ENCODE measurements around the gene DHRS7.

The DHRS7 gene

DNA sequence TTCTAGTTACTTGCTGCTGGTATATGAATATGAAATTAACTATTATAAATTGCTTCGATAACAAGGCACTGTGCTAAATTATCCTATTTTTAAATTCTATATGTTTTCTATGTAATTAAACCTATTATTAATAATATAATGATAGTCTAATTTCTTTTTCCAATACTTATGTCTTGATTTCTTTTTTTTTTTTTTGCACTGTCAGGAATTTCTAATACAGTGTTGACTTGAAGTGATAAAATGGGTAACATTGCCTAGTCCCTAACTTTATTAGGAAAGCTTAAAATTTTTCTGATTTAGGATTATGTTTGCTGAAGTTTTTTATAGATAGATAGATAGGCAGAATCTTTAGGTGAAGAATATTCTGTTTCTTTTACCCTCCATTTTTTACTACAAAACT, 13.6 kb upstream of the DHRS7 start:
- no peaks in the 10 kb centered on the region for H3K79me2 ChIP-seq (ENCODE audit: insufficient read depth, low read length)
- H3K9ac ChIP-seq (ENCODE audit: low read depth, low read length), result no peak overlapping the region
- TF ChIP-seq EZH2 (IDR thresholded peaks at IDR 0.05; ENCODE audit: borderline replicate concordance, low read depth, low read length, severe bottlenecking), result no peak
- H3K9me3 ChIP-seq (ENCODE audit: insufficient read depth, low read length, severe bottlenecking), result peaks cover 5% of the 10 kb centered on the region
- DNase-seq (no peak), ATAC-seq (ENCODE audit: insufficient read depth, low read depth) (no peak)
- no peak overlapping the region for H3K4me2 ChIP-seq (ENCODE audit: insufficient read depth, low read length)
- H4K20me1 ChIP-seq (ENCODE audit: insufficient read depth, low read length), result no peaks in the 10 kb centered on the region
- no peak overlapping the region for H2AFZ ChIP-seq (ENCODE audit: low read depth, low read length)
- H3K4me1 ChIP-seq (ENCODE audit: insufficient read depth, low read length), result peaks cover 2% of the 10 kb centered on the region
- H3K36me3 ChIP-seq (ENCODE audit: insufficient read depth, low read length), result no peaks in the 10 kb centered on the region
- H3K4me3 ChIP-seq (ENCODE audit: low read depth in 1 of 2, low read length in 2 of 2), result no peak overlapping the region
- no peak overlapping the region for H3K27ac ChIP-seq (ENCODE audit: low read length)
- no peaks in the 10 kb centered on the region for H3K27me3 ChIP-seq (ENCODE audit: insufficient read depth, low read length, poor library complexity)

DNA sequence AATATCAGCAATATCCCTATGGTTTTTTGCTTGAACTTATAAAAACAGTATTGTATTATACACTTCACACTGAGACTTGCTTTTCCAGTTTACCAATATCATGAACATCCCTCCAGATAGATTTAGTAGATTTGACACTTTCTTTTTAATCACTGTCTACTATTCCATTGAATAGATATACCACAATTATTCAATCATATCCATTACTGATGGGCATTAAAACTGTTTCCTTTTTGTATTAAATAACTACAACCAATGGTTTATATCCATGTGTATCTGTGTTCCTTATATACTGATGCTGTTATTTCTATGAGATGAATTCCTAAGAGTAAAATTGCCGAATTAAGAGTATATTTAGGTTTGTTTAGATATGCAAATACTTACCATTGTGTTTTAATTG, 13.0 kb upstream of the DHRS7 start:
- no peak for ATAC-seq (ENCODE audit: insufficient read depth, low read depth)
- Histone ChIP-seq H3K4me2 (ENCODE audit: insufficient read depth, low read length) (no peak overlapping the region), H2AFZ (ENCODE audit: low read depth, low read length) (no peak overlapping the region), H3K9me3 (ENCODE audit: insufficient read depth, low read length, severe bottlenecking) (peaks cover 5% of the 10 kb centered on the region), H3K9ac (ENCODE audit: low read depth, low read length) (no peak overlapping the region), H3K4me3 (ENCODE audit: low read depth in 1 of 2, low read length in 2 of 2) (no peak overlapping the region), H3K27me3 (ENCODE audit: insufficient read depth, low read length, poor library complexity) (no peaks in the 10 kb centered on the region), H3K4me1 (ENCODE audit: insufficient read depth, low read length) (no peaks in the 10 kb centered on the region), H3K36me3 (ENCODE audit: insufficient read depth, low read length) (no peaks in the 10 kb centered on the region), H4K20me1 (ENCODE audit: insufficient read depth, low read length) (no peaks in the 10 kb centered on the region), H3K79me2 (ENCODE audit: insufficient read depth, low read length) (no peaks in the 10 kb centered on the region), H3K27ac (ENCODE audit: low read length) (no peak overlapping the region)
- DNase-seq, result no peak
- TF ChIP-seq EZH2 (IDR thresholded peaks at IDR 0.05; ENCODE audit: borderline replicate concordance, low read depth, low read length, severe bottlenecking), result no peak
- no peak for TF ChIP-seq CTCF (IDR thresholded peaks at IDR 0.05; ENCODE audit: borderline replicate concordance, extremely low read depth, low read length, poor library complexity, severe bottlenecking)

DNA sequence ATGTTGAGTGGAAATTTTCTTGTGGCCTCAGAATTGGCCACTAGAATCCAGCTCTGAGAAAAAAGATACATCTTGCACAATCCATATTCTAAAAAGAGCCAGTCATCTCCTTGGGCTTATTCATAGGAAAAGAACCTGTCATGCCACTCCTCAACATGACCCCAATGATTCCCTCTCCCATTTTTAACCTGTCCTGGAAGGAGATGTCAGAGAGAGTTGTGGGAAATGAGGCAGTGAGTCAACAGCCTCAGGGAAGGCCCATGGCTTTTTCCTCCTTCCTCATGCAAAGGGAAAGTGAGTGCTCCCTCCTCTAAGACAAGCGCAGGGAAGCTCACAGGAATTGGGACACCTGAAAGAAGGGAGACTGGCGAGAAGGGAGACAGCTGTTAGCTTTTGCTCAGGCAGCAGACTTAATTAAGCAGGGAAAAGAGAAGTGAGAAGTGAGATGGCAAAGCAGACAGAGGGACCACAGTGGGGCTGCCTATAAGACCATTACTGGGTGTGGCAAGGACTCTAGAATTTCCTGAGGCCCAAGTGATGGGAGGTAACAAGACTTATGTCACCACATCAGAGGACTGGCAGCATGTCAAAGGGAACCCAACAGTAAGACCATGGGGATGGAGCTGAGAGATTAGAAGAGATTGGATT, 10.2 kb upstream of the DHRS7 start:
- Histone ChIP-seq H3K4me2 (ENCODE audit: insufficient read depth, low read length) (no peak overlapping the region), H3K4me1 (ENCODE audit: insufficient read depth, low read length) (no peaks in the 10 kb centered on the region), H3K36me3 (ENCODE audit: insufficient read depth, low read length) (no peaks in the 10 kb centered on the region), H3K9ac (ENCODE audit: low read depth, low read length) (no peak overlapping the region), H2AFZ (ENCODE audit: low read depth, low read length) (no peak overlapping the region), H3K27ac (ENCODE audit: low read length) (no peak overlapping the region), H3K79me2 (ENCODE audit: insufficient read depth, low read length) (no peaks in the 10 kb centered on the region), H4K20me1 (ENCODE audit: insufficient read depth, low read length) (no peaks in the 10 kb centered on the region), H3K9me3 (ENCODE audit: insufficient read depth, low read length, severe bottlenecking) (peaks cover 5% of the 10 kb centered on the region), H3K4me3 (ENCODE audit: low read depth in 1 of 2, low read length in 2 of 2) (no peak overlapping the region), H3K27me3 (ENCODE audit: insufficient read depth, low read length, poor library complexity) (no peaks in the 10 kb centered on the region)
- ATAC-seq (ENCODE audit: insufficient read depth, low read depth) (no peak), DNase-seq (no peak)
- TF ChIP-seq CTCF (IDR thresholded peaks at IDR 0.05; ENCODE audit: borderline replicate concordance, extremely low read depth, low read length, poor library complexity, severe bottlenecking) (no peak), EZH2 (IDR thresholded peaks at IDR 0.05; ENCODE audit: borderline replicate concordance, low read depth, low read length, severe bottlenecking) (no peak)

DNA sequence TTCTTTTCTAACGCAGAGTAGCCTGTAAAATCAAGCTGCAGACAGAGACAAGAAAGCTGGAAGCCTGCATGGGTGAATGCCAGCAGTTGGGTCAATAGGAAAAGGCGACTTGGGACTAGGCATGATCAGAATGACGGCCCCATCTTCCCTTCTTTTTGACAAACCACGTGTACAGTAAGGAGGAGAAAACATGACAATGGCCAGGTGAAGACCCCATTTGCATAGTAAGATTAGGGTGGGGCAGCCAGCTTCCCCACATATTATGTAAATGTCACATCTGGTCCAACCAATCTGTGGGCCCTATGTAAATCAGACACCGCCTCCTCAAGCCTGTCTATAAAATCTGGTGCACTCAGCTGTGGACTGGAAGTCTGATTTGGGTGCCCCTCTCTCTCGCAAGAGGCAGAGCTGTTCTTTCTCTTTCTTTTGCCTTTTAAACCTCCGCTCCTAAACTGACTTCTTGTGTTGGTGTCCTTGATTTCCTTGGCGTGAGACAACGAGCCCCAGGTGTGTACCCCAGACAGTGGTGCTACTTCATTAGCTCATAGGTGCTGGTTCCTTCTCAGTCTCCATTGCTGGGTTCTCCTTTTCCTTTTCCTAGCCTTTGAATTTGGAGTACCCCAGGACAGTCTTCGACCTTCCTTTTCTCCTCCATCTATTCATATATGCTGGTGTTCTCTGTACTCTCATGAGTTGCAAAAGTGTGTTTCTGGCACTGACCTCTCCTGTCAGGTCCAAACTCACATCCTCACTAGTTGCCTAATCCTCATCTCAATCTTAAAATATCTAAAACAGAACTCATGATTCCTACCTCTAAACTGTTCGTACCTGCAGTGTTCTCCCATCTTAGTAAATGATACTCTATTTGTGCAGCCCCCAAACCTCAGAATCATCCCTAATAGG, 9.4 kb upstream of the DHRS7 start:
- H3K4me2 ChIP-seq (ENCODE audit: insufficient read depth, low read length), result no peak overlapping the region
- no peaks in the 10 kb centered on the region for H4K20me1 ChIP-seq (ENCODE audit: insufficient read depth, low read length)
- H3K4me3 ChIP-seq (ENCODE audit: low read depth in 1 of 2, low read length in 2 of 2), result no peak overlapping the region
- no peaks in the 10 kb centered on the region for H3K79me2 ChIP-seq (ENCODE audit: insufficient read depth, low read length)
- H3K4me1 ChIP-seq (ENCODE audit: insufficient read depth, low read length), result no peaks in the 10 kb centered on the region
- peaks cover 5% of the 10 kb centered on the region for H3K9me3 ChIP-seq (ENCODE audit: insufficient read depth, low read length, severe bottlenecking)
- H3K9ac ChIP-seq (ENCODE audit: low read depth, low read length), result no peak overlapping the region
- H3K27ac ChIP-seq (ENCODE audit: low read length), result no peak overlapping the region
- H3K27me3 ChIP-seq (ENCODE audit: insufficient read depth, low read length, poor library complexity), result no peaks in the 10 kb centered on the region
- ATAC-seq (ENCODE audit: insufficient read depth, low read depth) (peak; percentile 39; the same call in 1 of the 3 replicates), DNase-seq (no peak)
- H3K36me3 ChIP-seq (ENCODE audit: insufficient read depth, low read length), result no peaks in the 10 kb centered on the region
- TF ChIP-seq EZH2 (IDR thresholded peaks at IDR 0.05; ENCODE audit: borderline replicate concordance, low read depth, low read length, severe bottlenecking), result no peak
- no peak for TF ChIP-seq CTCF (IDR thresholded peaks at IDR 0.05; ENCODE audit: borderline replicate concordance, extremely low read depth, low read length, poor library complexity, severe bottlenecking)
- H2AFZ ChIP-seq (ENCODE audit: low read depth, low read length), result no peak overlapping the region
